Stimulated activated effector memory CD8-positive, alpha-beta T cell treated with anti-CD3 and anti-CD28 coated beads, Interleukin-12 subunit alpha, Interleukin-12 subunit beta, amount 100 ng/mL, for 72 hours (primary cell): ENCODE measurements around the gene RBM38.
A peak's percentile ranks its signal among the peaks of the same experiment; 100 is the strongest.
"Not testable (repeated sequence)": the region's sequence is repeated elsewhere in the genome, so short reads cannot be mapped to it uniquely, and the experiment has no call there.

Experiments
- ATAC-seq: fragments of 150-1000 bp; cut with Tn5 transposase; 2 replicates; pipeline ENCODE4 v1.10.0; 2021
- DNase-seq, 2 donors: peaks; one replicate each; pipeline ENCODE4 v3.0.0; 2021 to 2022; ENCODE audit warnings: low spot score in 2 of 2
- H3K27ac Mint-ChIP-seq: one replicate; pipeline ENCODE4 v1.8.0; 2022; ENCODE audit warnings: mild to moderate bottlenecking, mixed read lengths
- H3K36me3 Mint-ChIP-seq: one replicate; pipeline ENCODE4 v1.8.0; 2022; ENCODE audit warnings: mild to moderate bottlenecking, mixed read lengths
- H3K4me1 Mint-ChIP-seq: one replicate; pipeline ENCODE4 v1.8.0; 2022; ENCODE audit warnings: mixed read lengths
- H3K4me3 Mint-ChIP-seq: one replicate; pipeline ENCODE4 v1.8.0; 2022; ENCODE audit warnings: mild to moderate bottlenecking, mixed read lengths
- H3K9me3 Mint-ChIP-seq: one replicate; pipeline ENCODE4 v1.8.0; 2022; ENCODE audit warnings: mixed read lengths

Gene RBM38

GRCh38 chr20:57412347-57413029 lies 21.3 kb downstream of the RBM38 start:
- H3K4me1 Mint-ChIP-seq = peaks cover 32% of the 10 kb centered on the region
- H3K36me3 Mint-ChIP-seq = peaks cover 38% of the 10 kb centered on the region
- H3K9me3 Mint-ChIP-seq = no peaks in the 10 kb centered on the region
- H3K4me3 Mint-ChIP-seq = no peak overlapping the region
- peak overlapping the region; percentile 48 for H3K27ac Mint-ChIP-seq
- DNase-seq = peak in 1 of 2 donors; percentile 58
- ATAC-seq = peak; percentile 84

GRCh38 chr20:57413986-57414385 lies 22.8 kb downstream of the RBM38 start:
- Mint-ChIP-seq H3K4me1 (peaks cover 39% of the 10 kb centered on the region), H3K27ac (no peak overlapping the region), H3K36me3 (peaks cover 23% of the 10 kb centered on the region), H3K9me3 (no peaks in the 10 kb centered on the region), H3K4me3 (no peak overlapping the region)
- DNase-seq (no peak), ATAC-seq (no peak)

- Mint-ChIP-seq H3K27ac (no peak overlapping the region), H3K36me3 (peaks cover 13% of the 10 kb centered on the region), H3K4me1 (peaks cover 32% of the 10 kb centered on the region), H3K9me3 (no peaks in the 10 kb centered on the region), H3K4me3 (no peak overlapping the region)
- no peak for DNase-seq
- no peak for ATAC-seq
Measured at GRCh38 chr20:57414867-57415592, 23.8 kb downstream of the RBM38 start.

- Mint-ChIP-seq H3K9me3 (no peaks in the 10 kb centered on the region), H3K4me3 (no peak overlapping the region), H3K4me1 (peaks cover 26% of the 10 kb centered on the region), H3K36me3 (peaks cover 7% of the 10 kb centered on the region), H3K27ac (peak overlapping the region; percentile 35)
- ATAC-seq = no peak
- DNase-seq = no peak
Measured at GRCh38 chr20:57415771-57416170, 24.6 kb downstream of the RBM38 start.

GRCh38 chr20:57416296-57417022 lies 25.3 kb downstream of the RBM38 start:
- Mint-ChIP-seq H3K9me3 (no peaks in the 10 kb centered on the region), H3K4me3 (no peak overlapping the region), H3K4me1 (peaks cover 19% of the 10 kb centered on the region), H3K27ac (peak overlapping the region; percentile 35), H3K36me3 (peaks cover 7% of the 10 kb centered on the region)
- DNase-seq = no peak
- no peak for ATAC-seq

- no peaks in the 10 kb centered on the region for H3K9me3 Mint-ChIP-seq
- no peak overlapping the region for H3K27ac Mint-ChIP-seq
- peaks cover 13% of the 10 kb centered on the region for H3K4me1 Mint-ChIP-seq
- H3K36me3 Mint-ChIP-seq = peaks cover 11% of the 10 kb centered on the region
- no peak overlapping the region for H3K4me3 Mint-ChIP-seq
- no peak for DNase-seq
- no peak for ATAC-seq
Measured at GRCh38 chr20:57417051-57417689, 26.0 kb downstream of the RBM38 start.

GRCh38 chr20:57417830-57418780 lies 26.9 kb downstream of the RBM38 start:
- DNase-seq (no peak), ATAC-seq (no peak)
- no peak overlapping the region for H3K4me3 Mint-ChIP-seq

GRCh38 chr20:57419479-57419878 lies 28.3 kb downstream of the RBM38 start:
- DNase-seq, ATAC-seq, H3K27ac Mint-ChIP-seq, H3K4me3 Mint-ChIP-seq, H3K9me3 Mint-ChIP-seq, H3K36me3 Mint-ChIP-seq, H3K4me1 Mint-ChIP-seq: not testable (repeated sequence)

More at GRCh38 chr20:57417830-57418780, 26.9 kb downstream of the RBM38 start:
- Mint-ChIP-seq H3K36me3 (peaks cover 4% of the 10 kb centered on the region), H3K27ac (no peak overlapping the region), H3K4me1 (peaks cover 7% of the 10 kb centered on the region), H3K9me3 (no peaks in the 10 kb centered on the region)

- H3K36me3 Mint-ChIP-seq = peaks cover 4% of the 10 kb centered on the region
- no peaks in the 10 kb centered on the region for H3K9me3 Mint-ChIP-seq
- DNase-seq (no peak), ATAC-seq (peak; percentile 44)
- no peak overlapping the region for H3K27ac Mint-ChIP-seq
- no peak overlapping the region for H3K4me3 Mint-ChIP-seq
- H3K4me1 Mint-ChIP-seq = peaks cover 16% of the 10 kb centered on the region
Measured at GRCh38 chr20:57420571-57421252, 29.5 kb downstream of the RBM38 start.

GRCh38 chr20:57421253-57422220 lies 30.3 kb downstream of the RBM38 start:
- Mint-ChIP-seq H3K9me3 (no peaks in the 10 kb centered on the region), H3K27ac (no peak overlapping the region), H3K36me3 (peaks cover 4% of the 10 kb centered on the region), H3K4me1 (peaks cover 24% of the 10 kb centered on the region), H3K4me3 (no peak overlapping the region)
- ATAC-seq (peak; percentile 9), DNase-seq (no peak)

GRCh38 chr20:57422254-57422653 lies 31.1 kb downstream of the RBM38 start:
- H3K36me3 Mint-ChIP-seq = peaks cover 4% of the 10 kb centered on the region
- H3K4me3 Mint-ChIP-seq = no peak overlapping the region
- H3K4me1 Mint-ChIP-seq = peaks cover 31% of the 10 kb centered on the region
- H3K9me3 Mint-ChIP-seq = no peaks in the 10 kb centered on the region
- ATAC-seq = no peak
- no peak for DNase-seq
- no peak overlapping the region for H3K27ac Mint-ChIP-seq

GRCh38 chr20:57425150-57426013 lies 34.2 kb downstream of the RBM38 start:
- Mint-ChIP-seq H3K36me3 (peaks cover 4% of the 10 kb centered on the region), H3K4me3 (no peak overlapping the region), H3K9me3 (no peaks in the 10 kb centered on the region), H3K4me1 (peaks cover 39% of the 10 kb centered on the region), H3K27ac (no peak overlapping the region)
- ATAC-seq (no peak), DNase-seq (no peak)
